NCI-H1048 (cell line): ENCODE measurements around the gene IFITM1.
"Not testable (repeated sequence)": the region's sequence is repeated elsewhere in the genome, so short reads cannot be mapped to it uniquely, and the experiment has no call there.

Experiments
- DNase-seq: peaks from one replicate; lab custom pipeline; 2025; lab: John Stamatoyannopoulos, UW

The IFITM1 gene

DNA sequence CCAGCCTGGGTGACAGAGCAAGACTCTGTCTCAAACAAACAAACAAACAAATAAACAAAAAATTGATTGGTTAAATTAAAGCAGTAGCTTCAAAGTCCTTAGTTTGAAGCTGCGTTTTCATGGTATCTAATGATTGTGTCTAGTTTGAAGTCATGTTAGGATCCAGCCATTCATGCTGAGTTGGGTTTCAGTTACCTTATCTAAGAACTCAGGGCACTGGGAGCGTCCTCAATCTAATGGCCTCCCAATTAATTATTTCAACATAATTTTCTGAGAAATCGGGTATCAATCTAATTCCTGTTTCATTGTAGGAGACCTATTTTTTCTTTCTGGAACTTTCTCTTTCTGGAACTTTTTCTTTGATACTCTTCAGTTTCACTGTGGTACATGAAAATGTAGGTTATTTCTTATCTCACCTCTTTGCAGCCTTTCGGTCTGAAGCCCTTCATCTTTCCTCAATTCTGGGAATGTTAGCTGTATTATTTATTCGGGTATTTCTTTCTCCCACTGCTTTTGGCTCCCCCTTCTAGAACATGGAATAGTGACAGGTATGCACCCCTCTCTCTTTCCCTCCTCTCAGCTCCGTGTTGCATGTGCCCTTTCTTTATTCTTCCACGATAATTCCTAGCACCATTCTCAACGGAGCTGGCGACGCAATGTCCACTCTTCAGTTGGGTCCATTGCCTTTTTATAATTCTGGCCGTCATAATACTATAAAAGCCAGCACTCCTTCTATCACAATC, 31.2 kb downstream of the IFITM1 start:
- no peak for DNase-seq

DNA sequence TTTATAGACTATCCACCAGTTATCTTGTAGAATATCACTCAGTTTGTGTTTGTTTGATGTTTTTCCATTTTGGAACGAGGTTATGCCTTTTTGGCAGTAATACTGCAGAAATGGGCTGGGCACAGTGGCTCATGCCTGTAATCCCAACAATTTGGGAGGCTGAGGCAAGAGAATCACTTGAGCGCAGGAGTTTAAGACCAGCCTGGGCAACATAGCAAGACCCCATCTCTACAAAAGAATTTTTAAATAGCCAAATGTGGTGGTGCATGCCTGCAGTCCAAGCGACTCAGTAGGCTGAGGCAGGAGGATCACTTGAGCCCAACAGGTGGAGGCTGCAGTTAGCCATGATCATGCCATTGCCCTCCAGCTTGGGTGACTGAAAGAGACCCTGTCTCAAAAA, 32.7 kb downstream of the IFITM1 start:
- no peak for DNase-seq

DNA sequence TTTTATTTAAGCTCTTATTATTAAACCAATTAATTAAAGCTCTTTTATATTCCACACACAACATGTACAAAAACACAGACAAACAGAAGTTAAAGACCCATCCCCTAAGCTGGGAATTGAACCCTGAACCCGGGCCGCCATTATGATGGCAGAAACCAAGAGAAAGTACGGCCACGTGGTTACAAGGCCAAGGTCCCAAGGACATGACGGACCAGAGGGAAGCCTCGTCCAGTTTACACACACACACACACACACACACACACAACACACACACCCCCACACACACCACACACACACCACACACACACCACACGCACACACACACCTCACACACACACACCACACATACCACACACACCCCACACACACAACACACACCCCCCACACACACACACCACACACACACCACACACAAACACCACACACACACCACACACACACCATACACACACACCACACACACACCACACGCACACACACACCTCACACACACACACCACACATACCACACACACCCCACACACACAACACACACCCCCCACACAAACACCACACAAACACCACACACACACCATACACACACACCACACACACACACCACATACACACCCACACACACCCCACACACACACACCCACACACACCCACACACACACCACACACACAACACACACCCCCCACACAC, 35.6 kb downstream of the IFITM1 start:
- DNase-seq, result not testable (repeated sequence)

DNA sequence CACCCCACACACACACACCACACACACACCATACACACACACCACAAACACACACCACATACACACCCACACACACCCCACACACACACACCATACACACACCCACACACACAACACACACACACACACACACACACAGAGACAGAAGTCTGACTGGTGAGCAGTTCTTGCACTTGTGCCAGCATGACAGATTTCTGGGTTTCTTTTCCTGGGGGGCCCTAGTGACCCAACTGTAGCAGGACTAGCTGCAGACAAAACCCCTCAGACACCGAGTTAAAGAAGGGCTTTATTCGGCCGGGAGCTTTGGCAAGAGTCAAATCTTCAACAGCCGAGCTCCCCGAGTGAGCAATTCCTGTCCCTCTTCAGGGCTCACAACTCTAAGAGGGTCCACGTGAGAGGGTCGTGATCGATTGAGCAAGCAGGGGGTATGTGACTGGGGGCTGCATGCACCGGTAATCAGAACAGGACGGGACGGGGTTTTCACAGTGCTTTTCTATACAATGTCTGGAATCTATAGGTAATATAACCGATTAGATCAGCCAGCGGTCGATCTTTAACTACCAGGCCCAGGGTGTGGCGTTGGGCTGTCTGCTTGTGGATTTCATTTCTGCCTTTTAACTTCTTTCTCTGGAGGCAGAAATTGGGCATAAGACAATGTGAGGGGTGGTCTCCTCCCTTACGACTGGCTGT, 36.3 kb downstream of the IFITM1 start:
- DNase-seq, result not testable (repeated sequence)

DNA sequence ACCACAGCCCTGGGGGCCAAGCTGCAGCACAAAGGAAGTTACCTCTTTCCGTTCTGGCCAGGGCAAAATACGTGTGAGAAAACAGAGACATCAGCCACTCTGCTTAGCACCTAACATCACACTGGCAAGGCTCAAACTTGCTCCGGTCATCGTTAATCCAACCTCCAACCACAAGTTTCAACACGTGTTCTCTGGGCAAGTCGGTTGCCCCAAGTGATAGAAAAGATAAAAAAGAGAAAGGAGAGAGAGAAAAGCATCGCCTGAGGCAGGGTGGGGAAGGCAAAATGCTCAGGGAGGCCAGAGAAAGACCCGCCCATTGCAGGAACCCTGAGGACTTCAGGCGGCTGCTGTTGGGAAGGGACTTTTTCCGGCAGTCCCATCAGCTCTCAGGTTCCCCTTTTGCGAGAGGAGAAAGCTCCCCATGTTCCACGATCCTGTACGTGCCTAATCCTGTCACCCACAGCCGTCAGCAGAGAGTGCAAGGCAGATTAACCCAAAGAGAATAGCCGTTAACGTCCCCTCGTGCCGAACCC, 36.9 kb downstream of the IFITM1 start:
- no peak for DNase-seq

DNA sequence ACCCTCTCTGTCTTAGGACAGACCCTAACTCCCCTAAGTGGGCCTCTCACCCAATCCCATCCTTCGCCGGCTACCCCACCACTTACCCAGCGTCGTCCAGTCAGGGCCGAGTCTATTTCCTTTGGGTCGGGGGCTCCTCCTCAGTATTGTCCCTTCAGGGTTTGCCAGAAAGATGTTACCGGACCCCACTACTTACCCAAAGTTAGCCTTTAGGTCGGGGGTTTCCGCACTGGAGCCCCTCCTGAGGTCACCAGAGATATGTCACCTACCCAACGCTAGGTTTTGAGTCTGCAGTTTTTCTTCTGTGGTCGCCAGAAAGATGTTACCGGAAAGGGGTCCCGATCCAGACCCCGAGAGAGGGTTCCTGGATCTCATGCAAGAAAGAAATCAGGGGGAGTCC, 37.6 kb downstream of the IFITM1 start:
- DNase-seq, result no peak

DNA sequence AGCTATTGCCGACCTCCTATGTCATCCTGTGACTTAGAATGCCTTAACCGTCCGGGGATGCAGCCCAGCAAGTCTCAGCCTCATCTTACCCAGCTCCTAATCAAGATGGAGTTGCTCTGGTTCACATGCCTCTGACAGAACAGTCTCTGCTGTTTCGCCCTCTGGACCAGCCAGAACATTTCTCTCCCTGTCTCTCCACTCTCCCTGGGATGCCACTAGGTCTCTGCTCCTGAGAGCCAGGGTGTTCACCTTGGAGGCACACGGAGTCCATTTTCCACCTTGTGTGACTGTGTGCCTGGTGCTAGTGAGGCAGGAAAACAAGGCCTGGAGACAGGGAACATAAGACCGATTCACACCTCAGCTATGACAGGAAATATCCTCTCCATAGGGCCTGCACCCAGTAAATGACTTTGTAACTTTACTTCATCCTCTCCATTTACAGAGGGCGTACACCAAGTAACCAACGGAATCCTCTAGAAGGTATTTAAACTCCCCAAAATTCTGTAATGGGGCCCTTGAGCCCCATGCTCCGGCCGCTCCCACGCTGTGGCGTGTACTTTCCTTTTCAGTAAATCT, 38.7 kb downstream of the IFITM1 start:
- DNase-seq, result no peak

DNA sequence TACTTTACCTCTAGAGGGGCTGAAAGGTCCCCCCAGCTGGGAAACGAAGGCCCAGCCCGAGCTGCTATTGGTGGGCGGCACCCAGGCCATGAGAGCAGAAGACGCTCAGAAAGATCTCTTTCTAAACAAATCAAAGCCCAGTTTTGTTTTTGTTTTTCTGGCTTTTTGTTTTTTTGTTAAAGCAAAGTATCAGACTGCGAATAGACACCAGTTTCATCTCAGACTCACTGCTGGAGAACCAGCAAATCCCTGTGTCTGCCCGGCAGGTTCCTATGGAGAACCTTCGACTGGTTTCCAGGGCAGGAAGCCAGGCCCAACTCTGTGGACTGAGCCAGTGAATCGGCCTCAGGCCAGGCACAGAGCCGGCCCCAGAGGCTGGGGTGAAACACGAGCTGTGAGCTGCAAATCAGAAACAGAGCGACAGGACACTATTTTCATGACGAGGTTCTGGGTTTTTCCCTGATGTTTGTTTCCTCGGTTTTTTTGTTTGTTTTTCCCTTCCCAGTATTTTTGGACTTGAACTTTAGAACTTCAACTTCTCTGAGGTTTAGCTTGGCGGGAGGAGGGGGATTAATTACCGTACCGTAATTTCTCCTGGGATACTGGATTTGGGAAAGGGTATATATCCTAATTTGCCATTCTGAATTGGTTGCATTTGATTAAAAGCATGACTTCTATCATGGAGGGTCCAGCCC, 39.5 kb downstream of the IFITM1 start:
- no peak for DNase-seq

DNA sequence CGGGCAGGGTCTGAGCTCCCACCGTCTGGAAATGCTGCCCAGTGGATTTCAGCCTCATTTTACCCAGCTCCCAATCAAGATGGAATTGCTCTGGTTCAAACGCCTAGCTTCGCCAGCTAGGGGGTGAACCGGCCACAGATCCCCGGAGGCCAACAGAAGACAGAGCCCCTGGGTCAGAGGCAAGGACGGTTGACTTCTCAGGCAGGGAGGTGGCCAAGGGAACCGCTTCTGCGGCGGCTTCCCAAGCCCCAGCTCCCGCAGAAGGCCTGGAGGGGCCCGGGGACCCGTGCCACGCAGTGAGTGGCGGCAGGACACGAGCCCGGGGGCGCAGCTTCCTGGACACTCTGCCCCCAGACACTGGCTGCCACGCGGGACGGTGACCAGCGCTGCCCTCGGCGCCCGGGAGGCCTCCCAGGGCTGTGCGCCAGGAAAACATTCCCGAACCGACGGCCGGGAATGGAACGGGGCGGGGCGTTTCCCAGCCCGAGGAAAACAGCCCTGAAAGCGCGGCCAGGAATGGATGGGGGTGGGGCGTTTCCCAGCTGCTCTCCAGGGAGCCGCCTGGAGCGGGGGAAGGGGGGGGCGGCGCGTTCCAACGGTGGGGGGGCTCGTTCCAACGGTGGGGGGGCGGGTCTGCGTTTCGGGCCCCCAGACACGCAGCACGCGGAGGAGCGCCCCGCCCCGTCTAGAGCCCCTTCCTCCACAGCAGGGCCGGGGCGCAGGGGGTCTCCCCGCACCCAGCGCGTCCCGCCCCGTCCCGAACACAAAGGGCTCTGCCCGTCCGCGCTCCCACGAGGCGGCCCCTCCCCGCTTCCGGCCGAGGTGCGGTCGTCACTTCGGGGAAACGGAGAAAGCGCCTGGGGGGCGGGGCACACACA, 42.0 kb downstream of the IFITM1 start:
- DNase-seq, result peak; percentile 58

DNA sequence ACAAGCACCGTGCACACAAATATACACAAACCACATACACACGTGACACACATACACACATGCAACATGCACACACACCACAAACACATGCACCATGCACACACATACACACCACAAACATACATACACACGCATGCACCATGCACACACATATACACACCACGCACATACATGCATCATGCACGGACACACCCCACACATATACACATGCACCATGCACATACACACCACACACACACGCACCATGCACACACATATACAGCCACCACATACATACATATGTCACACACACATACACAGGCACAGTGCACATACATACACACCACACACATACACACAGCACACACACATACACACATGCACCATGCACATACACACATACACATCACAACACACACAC, 42.8 kb downstream of the IFITM1 start:
- no peak for DNase-seq

DNA sequence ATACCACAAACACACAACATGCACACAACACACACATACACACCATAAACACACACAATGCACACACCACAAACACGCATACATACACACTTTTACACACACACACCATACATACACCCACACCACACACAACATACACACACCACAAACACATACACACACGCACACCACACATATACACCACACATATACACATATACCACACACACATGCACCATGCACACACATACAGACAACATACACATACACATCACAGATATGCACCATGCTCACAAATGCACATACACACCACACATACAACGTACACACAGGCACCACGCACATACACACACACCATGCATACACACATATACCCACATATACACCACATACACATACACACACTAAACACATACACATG, 43.7 kb downstream of the IFITM1 start:
- DNase-seq, result no peak

DNA sequence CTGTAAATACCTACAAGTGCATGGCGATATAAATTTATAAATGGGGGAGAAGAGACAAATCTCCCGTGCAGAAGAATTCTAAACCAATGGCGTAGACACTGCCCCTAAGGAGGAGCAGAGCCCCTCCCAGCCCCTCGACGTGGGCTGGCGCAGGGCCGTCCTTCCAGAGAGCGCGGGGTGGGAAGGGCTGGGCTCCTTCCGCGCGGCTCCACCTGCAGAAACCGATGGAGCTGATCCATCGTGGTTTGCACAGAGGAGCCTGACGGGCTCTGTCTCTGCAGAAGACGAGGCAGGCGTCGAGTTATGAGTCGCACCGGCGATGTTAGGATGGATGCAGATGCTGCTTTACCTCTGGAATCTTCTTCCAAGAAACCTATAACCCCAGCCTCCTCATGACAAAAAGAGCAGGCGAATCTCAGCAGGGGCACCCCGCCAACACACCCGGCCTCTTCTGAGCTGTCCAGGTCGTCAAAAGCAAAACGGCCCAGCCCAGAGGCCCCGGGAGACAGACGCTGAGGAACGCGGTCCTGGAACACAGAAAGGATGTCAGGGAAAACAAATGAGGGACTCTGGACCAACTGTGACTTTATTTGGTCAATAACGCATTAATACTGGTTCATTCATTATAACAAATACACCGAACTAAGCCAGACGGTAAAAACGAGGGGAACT, 44.4 kb downstream of the IFITM1 start:
- no peak for DNase-seq

DNA sequence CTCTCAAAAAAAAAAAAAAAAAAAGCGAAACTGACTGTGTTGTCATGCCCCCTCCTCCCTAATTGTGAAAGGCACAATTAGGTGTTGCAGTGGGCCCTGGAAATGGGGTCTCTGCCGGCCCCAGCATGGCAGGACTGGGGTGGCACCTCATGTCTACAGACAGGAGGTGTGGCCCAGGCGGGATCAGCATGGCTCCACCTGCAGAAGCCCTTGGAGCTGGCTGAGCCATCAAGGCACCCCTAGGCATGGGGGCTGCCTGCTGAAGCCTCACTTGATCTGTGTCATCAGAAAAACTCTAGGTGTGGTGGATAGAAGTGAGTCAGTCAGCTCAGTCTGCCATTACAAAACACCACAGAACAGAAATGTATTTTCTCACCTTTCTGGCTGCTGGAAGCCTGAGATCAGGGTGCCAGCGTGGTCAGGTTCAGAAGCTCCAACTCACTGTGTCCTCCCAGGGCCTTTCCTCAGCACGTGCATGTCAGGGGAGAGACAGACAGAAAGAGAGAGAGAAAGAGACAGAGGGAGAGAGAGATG, 45.4 kb downstream of the IFITM1 start:
- no peak for DNase-seq

DNA sequence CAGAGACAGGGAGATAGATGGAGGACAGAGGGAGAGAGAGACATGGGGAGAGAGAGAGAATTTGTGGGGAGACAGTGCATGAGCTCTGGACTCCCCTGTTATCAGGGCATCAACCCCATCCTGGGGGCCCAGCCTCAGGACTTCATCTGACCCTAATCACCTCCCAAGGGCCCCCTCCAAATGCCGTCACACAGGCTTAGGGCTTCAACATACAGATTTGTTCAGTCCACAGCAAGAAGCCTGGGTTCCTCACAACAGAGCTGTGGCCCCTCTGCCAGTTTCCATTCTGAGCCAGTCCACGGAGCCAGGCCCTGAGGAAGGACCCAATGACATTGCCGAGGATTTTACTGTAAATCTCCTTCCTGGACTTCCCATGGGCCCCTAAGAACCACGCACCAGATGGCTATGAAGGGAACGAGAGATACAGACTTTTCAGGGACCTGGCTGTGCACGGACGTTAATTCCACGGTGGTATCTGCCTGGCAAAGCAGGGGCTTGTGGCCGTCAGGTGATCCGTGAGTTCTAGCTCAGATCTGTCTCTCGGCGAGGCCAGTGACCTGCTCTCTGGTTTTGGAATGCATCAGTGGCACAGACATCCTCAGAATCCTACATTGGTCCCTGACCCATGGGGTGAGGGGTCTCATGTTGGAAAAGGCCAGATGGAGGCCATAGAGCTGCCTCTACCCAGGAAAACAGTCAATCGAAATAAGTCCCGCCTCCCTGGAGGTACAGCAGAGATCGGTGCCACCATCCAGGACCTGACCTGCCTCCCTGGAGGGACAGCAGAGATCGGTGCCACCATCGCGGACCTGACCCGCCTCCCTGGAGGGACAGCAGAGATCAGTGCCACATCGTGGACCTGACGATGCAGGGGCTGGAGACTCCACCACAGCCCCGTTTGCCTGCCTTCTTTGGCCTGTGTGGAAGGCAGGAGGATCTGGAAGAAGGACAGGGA, 46.8 kb downstream of the IFITM1 start:
- DNase-seq, result no peak

DNA sequence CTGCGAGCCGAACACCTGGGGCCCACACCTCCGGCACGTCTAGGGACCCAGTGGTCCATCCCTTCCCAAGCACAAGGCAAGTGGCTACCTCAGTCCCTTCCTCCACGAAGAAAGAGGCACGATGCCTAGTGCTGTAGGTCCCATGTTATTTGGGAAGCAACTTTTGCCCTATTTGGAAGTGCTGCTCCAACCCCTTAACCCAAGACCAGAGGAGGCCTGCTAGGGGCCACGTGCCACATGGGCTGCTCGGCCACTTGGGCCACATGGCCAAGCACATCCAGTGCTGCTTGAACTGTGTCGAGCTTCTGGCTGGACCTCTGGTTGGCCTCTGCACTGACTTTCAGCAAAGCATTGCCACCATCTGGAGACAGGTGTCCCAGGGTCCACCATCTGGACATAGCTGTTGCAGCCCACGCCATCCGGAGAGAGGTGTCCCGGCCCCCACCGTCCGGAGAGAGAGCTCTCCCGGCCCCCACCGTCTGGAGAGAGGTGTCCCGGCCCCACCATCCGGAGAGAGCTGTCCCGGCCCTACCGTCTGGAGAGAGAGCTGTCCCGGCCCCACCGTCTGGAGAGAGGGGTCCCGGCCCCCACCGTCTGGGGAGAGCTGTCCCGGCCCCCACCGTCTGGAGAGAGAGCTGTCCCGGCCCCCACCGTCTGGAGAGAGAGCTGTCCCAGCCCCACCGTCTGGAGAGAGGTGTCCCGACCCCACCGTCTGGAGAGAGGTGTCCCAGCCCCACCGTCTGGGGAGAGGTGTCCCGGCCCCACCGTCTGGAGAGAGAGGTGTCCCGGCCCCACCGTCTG, 49.0 kb downstream of the IFITM1 start:
- DNase-seq, result no peak

DNA sequence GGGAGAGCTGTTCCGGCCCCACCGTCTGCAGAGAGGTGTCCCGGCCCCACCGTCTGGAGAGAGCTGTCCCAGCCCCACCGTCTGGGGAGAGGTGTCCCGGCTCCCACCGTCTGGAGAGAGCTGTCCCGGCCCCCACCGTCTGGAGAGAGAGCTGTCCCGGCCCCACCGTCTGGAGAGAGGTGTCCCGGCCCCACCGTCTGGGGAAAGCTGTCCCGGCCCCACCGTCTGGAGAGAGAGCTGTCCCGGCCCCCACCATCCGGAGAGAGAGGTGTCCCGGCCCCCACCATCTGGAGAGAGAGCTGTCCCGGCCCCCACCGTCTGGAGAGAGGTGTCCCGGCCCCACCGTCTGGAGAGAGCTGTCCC, 49.6 kb downstream of the IFITM1 start:
- DNase-seq, result not testable (repeated sequence)

DNA sequence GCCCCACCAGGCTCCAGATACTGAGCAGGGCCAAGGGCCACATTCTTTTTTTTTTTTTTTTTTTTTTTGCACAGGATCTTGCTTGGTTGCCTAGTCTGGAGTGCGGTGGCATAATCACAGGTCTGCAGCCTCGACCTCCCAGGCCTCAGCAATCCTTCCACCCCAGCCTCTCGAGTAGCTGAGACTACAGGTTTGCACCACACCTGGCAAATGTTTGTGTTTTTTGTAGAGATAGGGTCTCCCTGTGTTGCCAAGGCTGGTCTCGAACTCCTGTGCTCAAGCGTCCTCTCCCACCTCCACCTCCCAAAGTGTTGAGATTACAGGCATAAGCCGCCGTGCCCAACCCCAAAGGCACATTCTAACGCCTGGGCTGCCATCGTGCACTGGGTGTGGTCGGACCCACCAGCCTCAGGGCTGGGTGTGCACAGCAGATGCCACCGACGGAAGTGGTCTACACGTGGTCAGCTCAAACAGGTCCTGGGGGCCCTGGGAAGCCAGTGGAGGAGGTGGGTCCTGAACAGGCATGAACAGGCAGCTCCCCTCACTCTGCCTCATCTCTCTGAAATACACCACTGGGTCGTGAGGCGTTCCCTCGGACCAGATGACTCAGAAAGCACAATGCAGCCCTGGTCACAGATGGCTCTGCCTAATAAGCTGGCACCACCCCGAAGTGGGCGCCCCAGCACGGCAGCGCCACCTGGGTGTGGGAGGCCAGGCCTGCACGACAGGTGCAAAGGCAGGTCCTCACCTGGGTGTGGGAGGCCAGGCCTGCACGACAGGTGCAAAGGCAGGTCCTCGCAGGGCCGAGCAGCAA, 50.3 kb downstream of the IFITM1 start:
- DNase-seq, result peak; percentile 50
